A549 (cell line): ENCODE measurements around the gene FBN2. TPM values are rescaled to one million over a fixed set of nuclear protein-coding genes. Genes with fewer than 3 reads are reported as not detected.

Experiments used
- ATAC-seq, 2 experiments: fragments of 200-7000 bp in 1 of 2; fragments of >200 bp in 1 of 2; cut with Nextera tagmentation in 1 of 2; cut with Tn5 transposase in 1 of 2; 3 replicates each; pipeline versions ENCODE4 v1.8.0 to v1.9.1; 2018 to 2020; ENCODE audit warnings: mild to moderate bottlenecking in 1 of 2, moderate library complexity in 1 of 2
- CTCF ChIA-PET: fragments of 300-600 bp; sonication (Branson Sonifier 250); formaldehyde crosslinking; extraction: SDS; loops from one replicate; lab custom pipeline; 2021; ENCODE audit warnings: antibody characterized with exemption, inconsistent platforms; lab: Yijun Ruan, JAX
- POLR2A ChIA-PET: fragments of 350-600 bp; formaldehyde crosslinking; extraction: SDS; loops from one replicate; lab custom pipeline; 2021; ENCODE audit warnings: antibody characterized with exemption, inconsistent platforms; lab: Yijun Ruan, JAX
- DNase-seq, 2 experiments: peaks; one replicate each; pipeline versions ENCODE4 v3.0.0 to v3.0.0-alpha.2; 2011 to 2016; ENCODE audit warnings: low read depth in 1 of 2, low spot score in 1 of 2
- FAIRE-seq: peaks from 2 replicates; lab custom pipeline; 2011; peaks lifted over from hg19 to GRCh38; lab: Jason Lieb, UNC
- H3K27ac ChIP-seq, 2 experiments: fragments of >200 bp; sonication (Bioruptor Twin); formaldehyde crosslinking; 3 replicates each; pipeline ENCODE4 v1.5.1; 2016 to 2017
- H3K4me1 ChIP-seq: fragments of >200 bp; sonication (Bioruptor Twin); formaldehyde crosslinking; 3 replicates; pipeline ENCODE4 v1.6.1; 2016
- H3K4me2 ChIP-seq: fragments of >200 bp; sonication (Bioruptor Twin); formaldehyde crosslinking; 3 replicates; pipeline ENCODE4 v1.6.1; 2016
- H3K4me3 ChIP-seq: fragments of >200 bp; sonication (Bioruptor Twin); formaldehyde crosslinking; 3 replicates; pipeline ENCODE4 v1.5.1; 2016
- H3K9me3 ChIP-seq: fragments of >200 bp; sonication (Bioruptor Twin); formaldehyde crosslinking; 3 replicates; pipeline ENCODE4 v1.6.1; 2016
- CBX8 ChIP-seq: fragments of 200-600 bp; sonication (generic); IDR thresholded peaks from 2 replicates; pipeline ENCODE4 v1.6.1; 2016
- CEBPB ChIP-seq, 2 experiments: fragments of >200 bp in 1 of 2; sonication (Bioruptor Twin) in 1 of 2; formaldehyde crosslinking in 1 of 2; IDR thresholded peaks; 2 replicates each; pipeline ENCODE4 v1.6.1; 2012 to 2016
- CHD2 ChIP-seq: fragments of 150-350 bp; IDR thresholded peaks from 2 replicates; pipeline ENCODE4 v1.6.1; 2014; ENCODE audit warnings: low read length; ENCODE audit not compliant: partially characterized antibody
- EHF ChIP-seq: fragments of 250-450 bp; sonication (Bioruptor Pico); IDR thresholded peaks from 2 replicates; pipeline ENCODE4 v1.5.0; 2020; ENCODE audit warnings: mild to moderate bottlenecking
- EHMT2 ChIP-seq: fragments of 200-600 bp; sonication (generic); IDR thresholded peaks from 2 replicates; pipeline ENCODE4 v1.6.1; 2016; ENCODE audit warnings: antibody characterized with exemption, low read depth, mild to moderate bottlenecking, moderate library complexity
- FOSB ChIP-seq: fragments of 250-450 bp; sonication (Bioruptor Pico); IDR thresholded peaks from 2 replicates; pipeline ENCODE4 v1.5.0; 2020; ENCODE audit warnings: mild to moderate bottlenecking, moderate library complexity
- GATA3 ChIP-seq: IDR thresholded peaks from 2 replicates; pipeline ENCODE4 v1.6.1; 2012; ENCODE audit warnings: borderline replicate concordance
- HDAC2 ChIP-seq: fragments of 200-600 bp; sonication (generic); IDR thresholded peaks from 2 replicates; pipeline ENCODE4 v1.6.1; 2016
- HEYL ChIP-seq: fragments of 250-450 bp; sonication (Bioruptor Pico); IDR thresholded peaks from 2 replicates; pipeline ENCODE4 v1.8.0; 2021; ENCODE audit warnings: mild to moderate bottlenecking, moderate library complexity
- JUNB ChIP-seq: fragments of >200 bp; sonication (Bioruptor Twin); formaldehyde crosslinking; IDR thresholded peaks from 2 replicates; pipeline ENCODE4 v1.6.1; 2016
- KDM1A ChIP-seq: fragments of 200-600 bp; sonication (generic); IDR thresholded peaks from 2 replicates; pipeline ENCODE4 v1.6.1; 2016; ENCODE audit warnings: low read depth, mild to moderate bottlenecking
- PHF8 ChIP-seq: fragments of 200-600 bp; sonication (generic); IDR thresholded peaks from 2 replicates; pipeline ENCODE4 v1.6.1; 2016; ENCODE audit warnings: low read depth, mild to moderate bottlenecking, antibody characterized with exemption, moderate library complexity, borderline replicate concordance
- POLR2AphosphoS2 ChIP-seq: conservative IDR thresholded peaks from 2 replicates; pipeline ENCODE4 v1.6.1; 2012; ENCODE audit warnings: low read length, improper control_type of control experiment, inconsistent platforms
- RFX5 ChIP-seq: fragments of 450-650 bp; IDR thresholded peaks from 2 replicates; pipeline ENCODE4 v1.7.1; 2014; ENCODE audit warnings: antibody characterized with exemption, mild to moderate bottlenecking, moderate library complexity
- TFCP2L1 ChIP-seq: fragments of 250-450 bp; sonication (Bioruptor Pico); IDR thresholded peaks from 2 replicates; pipeline ENCODE4 v1.5.0; 2021; ENCODE audit warnings: mild to moderate bottlenecking
- TP53 ChIP-seq: fragments of 250-450 bp; sonication (Bioruptor Pico); IDR thresholded peaks from 2 replicates; pipeline ENCODE4 v1.5.0; 2021; ENCODE audit warnings: mild to moderate bottlenecking, moderate library complexity
- ZNF302 ChIP-seq: fragments of 250-450 bp; sonication (Bioruptor Pico); IDR thresholded peaks from 2 replicates; pipeline ENCODE4 v1.9.0; 2021; ENCODE audit warnings: inconsistent platforms, mild to moderate bottlenecking, moderate library complexity
- ZSCAN20 ChIP-seq: fragments of 250-450 bp; sonication (Bioruptor Pico); IDR thresholded peaks from 2 replicates; pipeline ENCODE4 v1.8.0; 2022; ENCODE audit warnings: mild to moderate bottlenecking, moderate library complexity
- WGBS: methylation state at CpG from one replicate; pipeline ENCODE4 v1.1.6; 2017; ENCODE audit errors: missing lambda C conversion rate; 5-methylcytosine and 5-hydroxymethylcytosine counted together
- polyA plus RNA-seq, 4 experiments: library from polyadenylated mRNA; depleted of rRNA in 3 of 4; stranded (reverse); fragments of >200 nt; fragmentation: RNase III in 1 of 4; extraction: RNeasy Plus Mini Kit Qiagen cat#74134 plus additional on column Dnase treatment in 1 of 4; gene quantifications; 2 replicates in 3 of 4; 3 replicates in 1 of 4; pipeline ENCODE4 v1.2.3, GENCODE V29; 2011 to 2017
- TF ChIP-seq, protein P1 (sequence below): fragments of >200 bp; sonication (Bioruptor Twin); formaldehyde crosslinking; IDR thresholded peaks from 3 replicates; pipeline ENCODE4 v1.6.1; 2016
- TF ChIP-seq, protein P2 (sequence below): IDR thresholded peaks from 2 replicates; pipeline ENCODE4 v1.6.1; 2012
- TF ChIP-seq, protein P3 (sequence below): IDR thresholded peaks from 2 replicates; pipeline ENCODE4 v1.6.1; 2012; ENCODE audit warnings: low read depth, borderline replicate concordance
- TF ChIP-seq, protein P4 (sequence below): fragments of 250-450 bp; sonication (Bioruptor Pico); IDR thresholded peaks from 2 replicates; pipeline ENCODE4 v1.5.0; 2021; ENCODE audit warnings: mild to moderate bottlenecking, moderate library complexity, borderline replicate concordance
- TF ChIP-seq, protein P5 (sequence below): fragments of 250-450 bp; sonication (Bioruptor Pico); IDR thresholded peaks from 2 replicates; pipeline ENCODE4 v1.5.0; 2020; ENCODE audit warnings: low read depth, mild to moderate bottlenecking, moderate library complexity

The FBN2 gene
- polyA plus RNA-seq, 2 of the 4 experiments (the other 2 are of a cell fraction) = 22.2 to 22.7 TPM

DNA sequence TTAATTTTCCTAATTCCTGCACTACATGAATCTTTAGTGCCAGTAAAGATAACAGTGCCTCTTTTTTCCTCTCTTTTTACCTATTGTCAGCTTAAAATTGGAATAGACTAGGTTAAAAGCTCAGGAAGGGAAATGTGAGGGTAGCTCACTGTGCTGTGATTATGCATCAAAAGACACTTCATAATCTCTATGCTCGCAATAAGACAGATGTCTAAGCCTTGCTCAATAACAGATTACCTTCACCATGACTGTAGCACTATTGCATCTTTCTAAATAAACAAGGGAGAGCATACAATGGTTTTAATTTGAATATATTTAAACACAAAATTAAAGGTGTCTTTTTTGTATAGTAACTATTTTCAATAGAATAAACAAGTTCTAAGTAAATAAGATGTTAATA is 130.1 kb downstream of the FBN2 start (continued):
- TF ChIP-seq, protein P1, sequence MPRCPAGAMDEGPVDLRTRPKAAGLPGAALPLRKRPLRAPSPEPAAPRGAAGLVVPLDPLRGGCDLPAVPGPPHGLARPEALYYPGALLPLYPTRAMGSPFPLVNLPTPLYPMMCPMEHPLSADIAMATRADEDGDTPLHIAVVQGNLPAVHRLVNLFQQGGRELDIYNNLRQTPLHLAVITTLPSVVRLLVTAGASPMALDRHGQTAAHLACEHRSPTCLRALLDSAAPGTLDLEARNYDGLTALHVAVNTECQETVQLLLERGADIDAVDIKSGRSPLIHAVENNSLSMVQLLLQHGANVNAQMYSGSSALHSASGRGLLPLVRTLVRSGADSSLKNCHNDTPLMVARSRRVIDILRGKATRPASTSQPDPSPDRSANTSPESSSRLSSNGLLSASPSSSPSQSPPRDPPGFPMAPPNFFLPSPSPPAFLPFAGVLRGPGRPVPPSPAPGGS = no peak
- TF ChIP-seq RFX5 = no peak
- no peak for TF ChIP-seq PHF8
- TF ChIP-seq, all 56 proteins: peak for 0

DNA sequence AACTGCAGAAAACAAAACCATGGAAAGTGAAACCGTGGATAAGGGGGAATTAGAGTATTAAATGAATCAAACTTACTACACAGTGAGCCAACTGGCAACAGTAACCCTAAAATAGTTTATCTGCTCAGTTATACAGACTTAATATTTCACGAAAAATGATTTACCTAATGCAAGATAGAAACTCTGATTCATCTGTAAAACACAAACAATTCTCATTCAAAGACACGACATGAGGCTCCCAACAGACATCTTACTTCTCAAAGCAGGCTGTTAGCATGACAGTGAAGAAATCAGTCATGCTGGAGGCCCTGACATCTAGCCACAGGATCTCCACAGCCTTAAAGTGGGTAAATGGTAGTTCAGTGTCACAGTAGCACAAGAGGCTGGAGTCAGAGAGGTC is 131.2 kb downstream of the FBN2 start:
- CTCF ChIA-PET = no interaction called here
- no peak overlapping the region for H3K27ac ChIP-seq

DNA sequence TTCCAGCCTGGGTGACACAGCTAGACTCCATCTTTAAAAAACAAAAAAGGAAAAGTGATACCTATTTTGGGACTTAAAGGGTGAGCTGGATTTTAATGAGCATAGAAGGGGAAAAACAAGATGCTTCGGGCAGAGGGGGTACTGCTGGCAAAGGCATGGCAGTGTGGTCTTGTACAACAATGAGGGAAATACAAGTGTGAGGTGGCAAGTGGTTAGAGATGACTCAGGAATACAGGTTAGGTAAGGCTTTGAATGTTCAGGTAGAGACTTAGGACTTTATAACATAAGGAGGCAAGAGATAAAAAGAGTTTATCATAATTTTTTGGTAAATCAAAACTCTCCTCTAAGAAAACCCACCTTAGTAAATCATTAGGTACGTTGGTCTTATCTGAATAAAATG is 132.9 kb downstream of the FBN2 start:
- WGBS = 69% methylated on average over 2 of the region's 2 CpGs
- Histone ChIP-seq H3K4me3 (no peak overlapping the region), H3K4me2 (no peak overlapping the region), H3K4me1 (0 out of 3 replicates have a peak, but pooled peaks cover 5% of the 10 kb centered on the region), H3K27ac (no peak overlapping the region), H3K9me3 (no peaks in the 10 kb centered on the region)
- ChIA-PET CTCF (no interaction called here), POLR2A (no interaction called here)
- FAIRE-seq = no peak
- TF ChIP-seq, protein P2, sequence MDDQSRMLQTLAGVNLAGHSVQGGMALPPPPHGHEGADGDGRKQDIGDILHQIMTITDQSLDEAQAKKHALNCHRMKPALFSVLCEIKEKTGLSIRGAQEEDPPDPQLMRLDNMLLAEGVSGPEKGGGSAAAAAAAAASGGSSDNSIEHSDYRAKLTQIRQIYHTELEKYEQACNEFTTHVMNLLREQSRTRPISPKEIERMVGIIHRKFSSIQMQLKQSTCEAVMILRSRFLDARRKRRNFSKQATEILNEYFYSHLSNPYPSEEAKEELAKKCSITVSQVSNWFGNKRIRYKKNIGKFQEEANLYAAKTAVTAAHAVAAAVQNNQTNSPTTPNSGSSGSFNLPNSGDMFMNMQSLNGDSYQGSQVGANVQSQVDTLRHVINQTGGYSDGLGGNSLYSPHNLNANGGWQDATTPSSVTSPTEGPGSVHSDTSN = no peak
- TF ChIP-seq FOSB (CRISPR knock-in tag) = no peak
- no peak for TF ChIP-seq KDM1A
- TF ChIP-seq CBX8 = no peak
- TF ChIP-seq CEBPB (IDR thresholded peaks at IDR 0.05) = no peak
- no peak for TF ChIP-seq RFX5
- no peak for TF ChIP-seq POLR2AphosphoS2
- TF ChIP-seq TP53 = no peak
- no peak for TF ChIP-seq CHD2
- no peak for DNase-seq
- no peak for ATAC-seq

More for the DNA sequence above, 131.2 kb downstream of the FBN2 start:
- 54% methylated on average over 3 of the region's 3 CpGs for WGBS
- Histone ChIP-seq H3K9me3 (no peaks in the 10 kb centered on the region), H3K4me2 (no peak overlapping the region), H3K4me3 (no peak overlapping the region), H3K4me1 (0 out of 3 replicates have a peak, but pooled peaks cover 5% of the 10 kb centered on the region)
- POLR2A ChIA-PET = no interaction called here
- TF ChIP-seq KDM1A (no peak), EHF (CRISPR knock-in tag) (no peak), HDAC2 (no peak), ZNF302 (no peak), ZSCAN20 (CRISPR knock-in tag) (no peak), TFCP2L1 (CRISPR knock-in tag) (no peak), GATA3 (no peak), HEYL (CRISPR knock-in tag) (no peak), EHMT2 (no peak), JUNB (no peak)
- TF ChIP-seq, protein P3, sequence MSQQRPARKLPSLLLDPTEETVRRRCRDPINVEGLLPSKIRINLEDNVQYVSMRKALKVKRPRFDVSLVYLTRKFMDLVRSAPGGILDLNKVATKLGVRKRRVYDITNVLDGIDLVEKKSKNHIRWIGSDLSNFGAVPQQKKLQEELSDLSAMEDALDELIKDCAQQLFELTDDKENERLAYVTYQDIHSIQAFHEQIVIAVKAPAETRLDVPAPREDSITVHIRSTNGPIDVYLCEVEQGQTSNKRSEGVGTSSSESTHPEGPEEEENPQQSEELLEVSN = no peak
- TF ChIP-seq, protein P4, sequence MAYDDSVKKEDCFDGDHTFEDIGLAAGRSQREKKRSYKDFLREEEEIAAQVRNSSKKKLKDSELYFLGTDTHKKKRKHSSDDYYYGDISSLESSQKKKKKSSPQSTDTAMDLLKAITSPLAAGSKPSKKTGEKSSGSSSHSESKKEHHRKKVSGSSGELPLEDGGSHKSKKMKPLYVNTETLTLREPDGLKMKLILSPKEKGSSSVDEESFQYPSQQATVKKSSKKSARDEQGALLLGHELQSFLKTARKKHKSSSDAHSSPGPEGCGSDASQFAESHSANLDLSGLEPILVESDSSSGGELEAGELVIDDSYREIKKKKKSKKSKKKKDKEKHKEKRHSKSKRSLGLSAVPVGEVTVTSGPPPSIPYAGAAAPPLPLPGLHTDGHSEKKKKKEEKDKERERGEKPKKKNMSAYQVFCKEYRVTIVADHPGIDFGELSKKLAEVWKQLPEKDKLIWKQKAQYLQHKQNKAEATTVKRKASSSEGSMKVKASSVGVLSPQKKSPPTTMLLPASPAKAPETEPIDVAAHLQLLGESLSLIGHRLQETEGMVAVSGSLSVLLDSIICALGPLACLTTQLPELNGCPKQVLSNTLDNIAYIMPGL (CRISPR knock-in tag) = no peak
- TF ChIP-seq, protein P2 = no peak
- TF ChIP-seq, protein P5, sequence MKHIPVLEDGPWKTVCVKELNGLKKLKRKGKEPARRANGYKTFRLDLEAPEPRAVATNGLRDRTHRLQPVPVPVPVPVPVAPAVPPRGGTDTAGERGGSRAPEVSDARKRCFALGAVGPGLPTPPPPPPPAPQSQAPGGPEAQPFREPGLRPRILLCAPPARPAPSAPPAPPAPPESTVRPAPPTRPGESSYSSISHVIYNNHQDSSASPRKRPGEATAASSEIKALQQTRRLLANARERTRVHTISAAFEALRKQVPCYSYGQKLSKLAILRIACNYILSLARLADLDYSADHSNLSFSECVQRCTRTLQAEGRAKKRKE (CRISPR knock-in tag) = no peak
- DNase-seq (no peak), ATAC-seq (no peak), FAIRE-seq (no peak)
